Measurements from ENCODE around the gene STAT3.

STAT3 gene

GRCh38 chr17:42283241-42284023 is 104.8 kb downstream of the STAT3 start:
- TF ChIP-seq, protein P1, sequence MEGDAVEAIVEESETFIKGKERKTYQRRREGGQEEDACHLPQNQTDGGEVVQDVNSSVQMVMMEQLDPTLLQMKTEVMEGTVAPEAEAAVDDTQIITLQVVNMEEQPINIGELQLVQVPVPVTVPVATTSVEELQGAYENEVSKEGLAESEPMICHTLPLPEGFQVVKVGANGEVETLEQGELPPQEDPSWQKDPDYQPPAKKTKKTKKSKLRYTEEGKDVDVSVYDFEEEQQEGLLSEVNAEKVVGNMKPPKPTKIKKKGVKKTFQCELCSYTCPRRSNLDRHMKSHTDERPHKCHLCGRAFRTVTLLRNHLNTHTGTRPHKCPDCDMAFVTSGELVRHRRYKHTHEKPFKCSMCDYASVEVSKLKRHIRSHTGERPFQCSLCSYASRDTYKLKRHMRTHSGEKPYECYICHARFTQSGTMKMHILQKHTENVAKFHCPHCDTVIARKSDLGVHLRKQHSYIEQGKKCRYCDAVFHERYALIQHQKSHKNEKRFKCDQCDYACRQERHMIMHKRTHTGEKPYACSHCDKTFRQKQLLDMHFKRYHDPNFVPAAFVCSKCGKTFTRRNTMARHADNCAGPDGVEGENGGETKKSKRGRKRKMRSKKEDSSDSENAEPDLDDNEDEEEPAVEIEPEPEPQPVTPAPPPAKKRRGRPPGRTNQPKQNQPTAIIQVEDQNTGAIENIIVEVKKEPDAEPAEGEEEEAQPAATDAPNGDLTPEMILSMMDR (IDR thresholded peaks at IDR 0.05), result no peak
- DNase-seq (ENCODE audit: low spot score), result no peak
- Histone ChIP-seq H3K27ac (no peak overlapping the region), H3K4me3 (no peak overlapping the region)

DNA sequence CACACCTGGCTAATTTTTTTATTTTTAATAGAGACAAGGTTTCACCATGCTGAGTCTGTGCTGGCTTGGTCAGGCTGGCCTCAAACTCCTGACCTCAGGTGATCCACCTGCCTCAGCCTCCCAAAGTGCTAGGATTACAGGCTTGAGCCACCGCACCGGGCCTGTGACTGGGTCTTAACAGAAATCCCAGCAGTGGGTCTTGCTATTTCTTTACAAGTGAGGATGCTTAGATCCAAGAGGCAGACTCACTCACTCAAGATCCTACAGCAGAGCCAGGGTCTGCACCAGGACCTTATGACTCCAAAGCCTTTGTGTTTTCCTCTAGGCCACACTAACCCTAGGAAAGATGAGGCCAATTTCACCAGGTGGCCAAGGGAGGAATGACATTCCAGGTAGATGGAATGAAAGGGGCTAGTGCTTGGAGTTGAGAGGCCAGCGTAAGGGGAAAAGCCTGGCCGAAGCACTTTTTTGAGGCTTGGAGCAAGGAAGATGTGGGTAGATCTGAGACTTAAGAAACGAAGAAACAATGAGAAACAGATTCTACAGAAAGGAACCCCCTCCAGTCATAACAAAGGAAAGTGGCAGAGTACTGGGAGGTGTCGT is 105.7 kb downstream of the STAT3 start:
- Histone ChIP-seq H3K27ac (no peak overlapping the region), H3K4me3 (no peak overlapping the region)
- TF ChIP-seq, protein P1 (IDR thresholded peaks at IDR 0.05), result no peak
- DNase-seq (ENCODE audit: low spot score), result no peak

DNA sequence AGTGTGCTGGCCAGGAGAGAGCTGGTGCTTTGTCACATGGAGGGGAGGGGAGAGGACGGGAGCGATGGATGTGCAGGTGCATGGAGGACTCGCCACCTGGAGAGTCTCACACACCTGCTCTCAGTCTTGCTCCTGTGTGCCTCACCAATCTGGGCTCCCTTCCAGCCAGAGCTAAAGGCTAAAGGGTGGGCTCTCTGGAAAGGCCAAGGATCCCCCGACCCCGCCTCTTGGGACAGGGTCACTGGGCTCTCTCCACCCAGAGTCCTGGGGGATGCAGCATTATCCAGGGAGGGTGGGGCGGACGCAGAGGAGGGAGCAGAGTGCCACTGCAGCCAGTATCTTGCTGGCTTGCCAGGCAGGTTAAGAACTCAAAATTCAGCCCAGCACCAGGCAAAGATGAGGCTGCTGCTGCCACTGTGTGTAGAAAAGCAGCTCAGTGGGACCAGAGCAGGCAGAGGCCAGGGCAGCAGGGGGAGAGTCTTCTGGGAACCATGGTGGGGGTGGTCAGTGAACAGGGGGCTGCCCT is 106.6 kb downstream of the STAT3 start:
- TF ChIP-seq, protein P1 (IDR thresholded peaks at IDR 0.05), result no peak
- Histone ChIP-seq H3K4me3 (no peak overlapping the region), H3K27ac (no peak overlapping the region)
- DNase-seq (ENCODE audit: low spot score), result no peak

- Histone ChIP-seq H3K27ac (no peak overlapping the region), H3K4me3 (no peak overlapping the region)
- TF ChIP-seq, protein P1 (IDR thresholded peaks at IDR 0.05), result no peak
- DNase-seq (ENCODE audit: low spot score), result no peak
These were observed 108.2 kb downstream of the STAT3 start for GRCh38 chr17:42279776-42280630.

GRCh38 chr17:42277342-42277712 is 110.9 kb downstream of the STAT3 start:
- TF ChIP-seq, protein P1 (IDR thresholded peaks at IDR 0.05), result no peak
- DNase-seq (ENCODE audit: low spot score), result no peak
- peak overlapping the region; percentile 99 for H3K4me3 ChIP-seq
- peak overlapping the region in 1 of 2 donors; percentile 96 for H3K27ac ChIP-seq

DNA sequence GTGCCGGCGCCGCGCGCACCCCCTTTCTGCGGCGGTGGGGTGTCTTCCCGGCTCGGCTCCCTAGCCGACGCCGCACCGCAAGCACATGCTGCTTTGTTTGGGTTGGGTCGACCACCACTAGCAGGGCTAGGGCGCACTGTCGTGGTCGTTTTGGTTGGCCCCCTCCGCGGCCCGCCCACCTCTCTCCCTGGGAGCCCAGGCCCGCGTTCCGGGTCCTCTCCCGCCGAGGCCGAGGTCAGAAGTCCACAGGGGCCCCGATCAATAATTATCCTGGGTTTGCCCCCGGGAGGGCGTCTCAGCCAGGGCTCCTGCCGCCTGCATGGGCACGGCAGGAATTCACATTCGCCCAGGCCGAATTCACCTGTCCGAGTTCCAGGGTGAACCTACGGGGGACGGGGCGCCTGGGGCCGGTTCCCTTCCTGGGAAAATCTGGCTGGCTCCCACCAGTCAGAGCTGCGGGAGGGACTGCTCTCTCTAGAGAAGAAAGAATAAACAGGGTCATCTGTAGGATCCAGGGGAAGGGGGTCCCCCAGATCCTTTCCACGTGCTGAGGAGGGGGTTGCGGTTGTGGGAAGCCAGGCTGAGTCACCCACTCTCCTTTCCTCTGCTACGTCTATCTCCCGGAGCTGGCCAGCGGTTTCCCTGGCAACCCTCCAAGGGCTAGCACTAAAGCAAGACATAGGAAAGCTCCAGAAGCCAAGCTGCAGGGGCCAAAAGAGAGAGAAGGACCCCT is 111.5 kb downstream of the STAT3 start:
- TF ChIP-seq, protein P1 (IDR thresholded peaks at IDR 0.05), result no peak
- DNase-seq (ENCODE audit: low spot score), result no peak
- Histone ChIP-seq H3K27ac (peak overlapping the region; percentile 76 to 96), H3K4me3 (peak overlapping the region; percentile 99)

Measured in coronary artery (tissue), 2 donors.